Activated T-cell treated with anti-CD3 and anti-CD28 coated beads, Interleukin-2, amount 50 U/mL, for 48 hours (primary cell): ENCODE data around the gene SKIC8.

Experiments used
- DNase-seq, 2 experiments: peaks; one replicate each; pipeline ENCODE4 v3.0.0-alpha.2; 2020

SKIC8 gene

DNA sequence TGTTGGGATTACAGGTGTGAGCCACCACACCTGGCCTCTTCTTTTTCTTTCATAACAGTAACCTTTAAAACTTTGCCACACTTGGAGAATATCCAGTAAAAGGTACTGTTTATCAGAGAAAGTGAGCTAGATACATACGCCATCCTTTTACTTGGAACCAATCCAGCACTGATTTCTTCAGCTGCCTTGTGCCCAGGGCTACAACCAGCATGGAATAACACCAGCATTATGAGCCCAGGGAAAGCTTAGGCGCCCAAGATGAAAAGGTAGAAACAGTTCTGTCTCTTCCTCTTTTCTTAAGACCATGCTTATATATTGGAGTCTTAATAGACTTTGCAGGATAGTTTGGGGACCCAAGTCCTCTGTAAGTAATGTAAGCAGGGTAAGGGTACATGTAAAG is 8.4 kb downstream of the SKIC8 start:
- DNase-seq, result no peak

DNA sequence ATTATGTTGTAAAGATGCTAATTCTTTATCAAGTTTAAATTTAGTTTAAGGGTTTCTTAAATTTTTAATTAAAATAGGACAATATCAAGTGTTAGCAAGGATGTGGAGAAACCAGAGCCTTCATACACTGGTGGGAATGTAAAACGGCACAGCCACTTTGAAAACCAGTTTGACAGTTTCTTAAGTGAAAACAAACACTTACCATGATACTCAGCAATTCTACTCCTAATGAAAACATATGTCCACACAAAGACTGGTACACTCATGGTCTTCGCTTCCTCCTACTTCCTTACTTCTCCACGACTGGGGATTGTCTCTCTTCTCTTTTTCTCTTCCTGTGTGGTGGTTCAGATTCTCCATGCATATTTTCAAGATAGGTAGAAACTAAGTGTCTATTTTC is 9.2 kb downstream of the SKIC8 start:
- DNase-seq, result no peak

DNA sequence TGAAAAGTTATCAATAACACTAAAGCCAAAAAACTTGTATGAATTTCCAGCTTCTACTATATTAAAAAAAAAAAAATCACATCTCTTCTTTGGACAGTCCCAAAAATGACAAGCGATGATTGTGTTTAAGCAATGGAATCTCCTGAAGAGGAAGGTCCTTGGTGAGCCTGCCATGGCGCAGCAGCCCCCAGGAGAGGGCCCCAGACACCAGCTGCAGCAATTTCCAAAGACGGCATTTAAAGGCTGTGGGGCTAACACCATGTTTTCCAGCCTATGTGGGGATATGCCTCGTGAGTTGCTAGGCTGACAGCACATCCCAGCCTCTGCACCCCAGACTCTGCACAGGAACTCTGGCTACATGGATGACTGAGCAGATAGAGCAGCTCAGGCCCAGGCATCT is 14.7 kb downstream of the SKIC8 start:
- no peak for DNase-seq

DNA sequence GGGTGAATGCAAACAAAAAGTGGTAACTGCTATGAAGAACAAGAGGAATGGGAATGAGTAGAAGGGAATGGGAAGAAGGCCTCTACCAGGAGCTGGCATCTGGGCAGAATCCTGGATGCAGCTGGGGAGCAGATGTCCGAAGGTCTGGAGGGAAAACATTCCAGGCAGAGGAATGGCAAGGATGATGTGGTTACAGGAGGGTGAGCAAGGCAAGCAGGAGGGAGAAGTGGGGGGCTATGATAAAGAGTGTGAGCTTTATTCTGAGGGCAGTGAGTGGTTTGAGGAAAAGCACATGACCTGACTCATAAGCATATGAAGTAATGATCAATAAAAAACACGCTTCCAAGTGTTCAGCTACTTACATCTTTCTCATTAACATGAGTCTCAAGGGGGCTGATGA is 17.1 kb downstream of the SKIC8 start:
- DNase-seq, result no peak

DNA sequence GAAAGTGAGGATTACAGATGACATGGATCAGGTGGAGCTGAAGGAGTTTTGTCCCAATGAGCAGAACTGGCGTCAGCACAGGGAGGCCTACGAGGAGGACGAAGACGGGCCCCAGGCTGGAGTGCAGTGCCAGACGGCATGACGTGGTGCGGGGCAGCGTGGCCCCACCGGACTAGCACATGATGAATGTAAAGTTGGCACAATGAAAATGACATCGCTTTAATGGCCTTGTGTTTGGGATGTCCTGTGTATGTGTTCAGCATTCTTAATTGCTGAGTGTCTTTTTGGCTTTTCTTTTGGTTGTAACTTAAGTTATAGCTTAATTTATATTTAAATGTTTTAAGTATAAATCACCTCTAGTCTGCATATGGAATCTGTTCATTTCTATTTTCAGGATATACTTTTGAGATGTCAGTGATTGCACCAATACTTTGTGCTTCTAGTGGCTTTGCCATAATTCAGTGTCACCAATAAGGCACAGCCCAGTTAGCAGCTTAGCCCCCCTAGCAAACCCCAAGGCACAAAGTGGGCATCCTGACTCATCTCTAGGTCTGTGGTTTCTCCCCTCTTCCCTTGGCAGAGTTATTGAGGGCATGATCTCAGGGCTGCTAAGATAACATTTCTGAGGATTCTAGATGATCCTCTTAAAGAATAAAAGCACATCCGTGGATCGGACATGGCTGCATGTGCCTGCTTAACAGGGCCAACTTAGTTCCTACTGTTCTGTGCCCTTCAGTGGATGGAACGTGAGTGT is 18.9 kb downstream of the SKIC8 start:
- DNase-seq, result no peak

DNA sequence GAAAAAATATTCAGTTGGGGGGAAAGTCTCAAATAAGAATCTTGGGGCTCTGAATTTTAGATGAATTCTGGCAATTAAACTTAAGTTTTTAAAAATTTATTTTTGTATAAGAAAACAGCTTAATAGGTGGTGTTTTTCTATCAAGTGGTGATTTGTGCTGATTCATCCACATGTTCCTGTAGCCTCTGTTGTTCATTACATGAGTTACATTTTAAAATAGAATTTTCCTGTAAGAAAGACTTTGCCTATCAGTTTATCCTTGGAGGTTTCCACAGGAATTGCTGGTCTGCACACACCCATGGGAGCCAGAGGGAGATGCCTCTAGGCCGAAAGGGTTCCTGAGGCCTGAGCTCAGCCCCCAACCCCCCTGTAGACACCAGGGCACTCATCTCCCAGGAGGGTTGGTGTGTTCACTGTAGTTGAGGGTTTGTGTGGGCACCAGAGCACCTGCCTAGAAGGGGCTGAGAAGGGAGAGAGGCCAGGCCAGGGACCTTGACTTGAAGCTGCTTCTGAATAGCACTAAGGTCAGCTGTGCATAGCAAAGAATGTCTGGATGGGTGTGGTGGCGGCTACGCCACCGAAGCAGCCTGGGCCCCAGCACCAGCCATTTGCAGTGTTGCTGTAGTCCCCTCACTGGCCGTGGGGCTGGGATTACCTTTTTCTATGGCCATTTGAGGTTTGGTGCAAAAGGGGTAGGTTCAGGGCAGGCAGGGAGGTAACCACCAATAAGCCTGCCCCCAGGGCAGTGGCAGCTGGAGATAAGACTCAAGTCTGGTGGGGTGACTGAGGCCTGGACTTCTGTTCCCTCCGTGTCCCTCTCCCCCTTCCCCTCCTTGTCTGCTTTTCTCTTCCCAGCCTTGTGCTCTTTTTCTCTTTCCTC is 23.1 kb downstream of the SKIC8 start:
- DNase-seq, result no peak

DNA sequence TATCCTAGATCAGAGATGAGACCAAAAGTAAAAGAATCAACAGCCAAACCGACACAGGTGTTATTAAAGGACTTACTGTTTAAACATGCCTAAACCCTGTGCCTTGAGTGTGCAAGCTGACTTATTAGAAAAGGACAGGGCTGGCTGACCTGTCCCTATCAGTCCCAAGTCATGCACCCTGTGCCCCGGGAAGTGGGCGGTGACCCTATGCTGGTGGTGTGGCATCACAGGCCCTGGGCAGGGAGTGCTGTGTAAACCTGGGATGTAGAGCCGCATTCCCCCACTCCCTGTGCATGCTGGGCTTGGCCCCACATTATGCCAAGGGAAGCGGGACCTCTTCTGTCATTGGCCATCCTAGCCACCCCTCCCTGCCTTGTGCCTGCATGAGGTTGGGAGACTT is 24.4 kb downstream of the SKIC8 start:
- no peak for DNase-seq

DNA sequence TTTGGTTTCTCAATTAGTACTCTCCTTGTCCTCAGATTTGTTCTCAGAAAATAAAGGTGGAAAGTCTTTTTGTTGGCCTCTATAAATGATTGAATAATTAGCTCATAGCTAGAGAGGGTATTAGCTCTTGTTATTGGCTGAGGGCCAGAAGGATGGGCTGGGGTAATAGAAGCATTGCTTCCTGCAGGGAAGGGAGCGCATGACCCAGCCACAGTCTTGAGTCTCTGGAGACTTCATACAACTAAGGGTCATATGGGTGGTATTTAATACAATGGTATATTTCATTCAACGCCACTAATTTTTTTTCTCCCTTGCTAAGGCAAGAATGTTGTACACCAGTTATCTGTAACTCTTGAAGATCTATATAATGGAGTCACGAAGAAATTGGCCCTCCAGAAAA is 26.6 kb downstream of the SKIC8 start:
- DNase-seq, result no peak

DNA sequence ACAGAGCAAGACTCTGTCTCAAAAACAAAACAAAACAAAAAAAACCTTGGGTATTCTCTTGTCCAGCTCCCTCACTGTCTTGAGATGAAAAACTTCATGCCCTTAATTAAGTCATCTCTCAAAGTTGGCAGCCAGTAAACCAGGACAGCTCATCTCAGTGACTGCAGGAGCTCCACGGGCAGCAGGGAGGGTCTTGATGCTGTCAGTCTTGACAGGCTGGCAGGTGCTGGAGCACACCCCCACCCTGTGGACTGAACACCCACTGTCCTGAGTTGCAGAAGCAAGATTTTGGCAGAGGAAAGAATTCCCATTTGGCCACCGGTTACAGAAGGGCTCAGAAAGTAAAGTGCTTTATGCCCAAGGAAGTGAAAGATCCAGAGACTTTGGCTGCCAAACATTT is 27.1 kb downstream of the SKIC8 start:
- DNase-seq, result no peak

DNA sequence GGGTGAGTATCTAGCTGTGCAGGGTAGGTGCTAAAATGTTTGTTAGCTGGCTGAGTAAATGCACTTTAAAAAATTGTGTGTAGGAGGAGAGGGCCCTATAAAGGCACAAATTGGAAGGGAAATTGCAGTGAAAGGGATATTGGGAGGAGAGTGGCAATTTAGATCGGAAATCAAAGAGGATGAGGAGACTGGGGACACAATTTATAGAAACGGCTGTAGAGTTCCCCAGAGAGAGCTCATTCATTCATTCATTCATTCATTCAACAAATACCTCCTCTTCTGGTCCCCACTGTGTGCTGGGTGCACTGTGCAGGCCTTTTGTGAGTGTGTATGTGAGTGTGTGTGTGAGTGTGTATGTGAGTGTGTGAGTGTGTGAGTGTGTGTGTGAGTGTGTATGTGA is 32.6 kb downstream of the SKIC8 start:
- no peak for DNase-seq

DNA sequence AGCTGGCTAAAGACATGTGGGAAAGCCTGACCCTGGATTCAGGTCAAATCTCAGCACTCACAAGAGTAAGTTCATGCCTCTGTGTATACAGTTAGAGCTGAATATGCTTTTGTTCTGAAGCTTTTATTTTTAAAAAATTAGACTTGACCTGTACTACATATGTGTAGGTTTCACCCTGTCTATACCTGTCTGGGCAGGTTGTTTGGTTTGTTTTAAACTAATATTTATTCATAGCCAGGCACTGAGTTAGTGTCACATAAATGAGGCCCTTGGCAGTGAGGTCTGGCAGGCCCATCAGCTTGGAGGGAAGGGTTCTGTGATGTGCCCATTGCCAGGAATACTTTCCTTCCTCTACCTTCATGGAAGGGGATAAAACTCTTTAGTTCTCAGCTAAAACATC is 33.2 kb downstream of the SKIC8 start:
- DNase-seq, result no peak

DNA sequence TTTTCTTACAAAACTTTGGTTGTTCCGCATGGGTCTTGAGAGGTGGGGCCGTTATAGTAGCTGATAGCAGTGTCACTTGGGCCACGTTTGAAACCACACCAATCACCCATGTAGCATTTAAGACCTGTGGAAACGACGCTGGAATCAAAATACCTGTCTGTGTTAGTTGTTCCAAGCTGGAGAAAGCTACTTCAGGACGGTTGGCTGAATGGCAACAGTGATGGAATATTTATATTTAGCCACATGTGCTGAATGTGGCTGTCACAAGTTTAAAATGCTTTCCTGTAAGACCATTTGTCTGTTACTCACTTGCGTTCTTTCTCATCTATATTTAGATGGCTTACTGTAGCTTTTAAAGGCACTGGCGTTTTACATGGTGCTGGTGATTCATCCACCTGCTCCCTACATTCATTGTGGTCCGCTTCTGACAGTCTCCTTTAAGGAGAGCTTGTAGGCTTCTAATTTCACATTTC is 33.6 kb downstream of the SKIC8 start:
- DNase-seq, result peak in 1 of 2 experiments; percentile 27

DNA sequence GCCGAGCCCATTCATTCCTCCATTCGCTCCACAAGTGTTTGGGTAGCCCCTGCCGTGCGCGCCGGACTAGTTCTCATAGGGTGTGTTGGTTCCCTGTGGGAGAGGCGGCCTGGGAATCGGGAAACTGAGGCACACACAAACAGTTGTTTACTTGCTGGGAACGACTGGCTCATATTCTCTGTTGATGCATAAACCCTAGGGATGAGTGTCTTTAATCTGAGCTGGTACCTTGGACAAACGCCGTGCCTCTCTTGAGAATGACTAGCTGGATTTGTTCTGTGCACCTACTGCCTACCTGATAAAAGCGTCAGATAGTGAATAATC is 34.3 kb downstream of the SKIC8 start:
- DNase-seq, result no peak

DNA sequence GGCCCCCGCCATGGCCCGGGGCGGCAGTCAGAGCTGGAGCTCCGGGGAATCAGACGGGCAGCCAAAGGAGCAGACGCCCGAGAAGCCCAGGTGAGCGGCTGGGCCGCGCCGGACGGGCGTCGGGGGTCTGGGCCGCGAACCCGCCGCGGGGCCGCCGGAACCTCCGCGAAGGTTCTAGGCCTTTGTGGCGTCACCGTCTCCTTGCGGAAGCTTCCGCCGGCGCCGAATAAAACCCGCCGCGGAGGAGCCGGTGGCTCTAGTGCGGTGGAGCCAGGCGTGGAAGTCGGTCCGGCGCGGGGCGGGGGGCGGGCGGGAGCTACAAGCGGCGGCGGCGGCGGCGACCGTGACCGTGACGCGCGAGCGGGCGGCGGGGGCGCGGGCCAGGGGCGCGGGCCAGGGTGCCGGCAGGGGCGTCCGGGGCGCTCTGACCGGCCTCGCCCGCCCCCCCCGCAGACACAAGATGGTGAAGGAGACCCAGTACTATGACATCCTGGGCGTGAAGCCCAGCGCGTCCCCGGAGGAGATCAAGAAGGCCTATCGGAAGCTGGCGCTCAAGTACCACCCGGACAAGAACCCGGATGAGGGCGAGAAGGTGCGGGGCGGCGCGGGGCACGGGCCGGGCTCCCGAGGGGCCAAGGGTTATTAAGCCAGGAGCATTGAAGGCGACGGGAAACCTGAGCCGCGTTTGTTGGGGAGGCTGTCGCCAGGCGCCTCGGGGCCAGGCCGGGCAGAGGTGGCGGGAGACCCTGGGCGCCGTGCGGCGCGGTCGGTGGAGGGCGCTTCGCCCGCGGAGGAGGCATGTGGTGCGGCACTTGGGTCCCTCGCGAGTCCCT is 34.9 kb downstream of the SKIC8 start, which contains the start of gene DNAJA4:
TSS of gene DNAJA4 (plus strand) at position 259 of the 833 bp plus-strand sequence. CDS start at position 461, 202 bp downstream.
- DNase-seq, result peak; percentile 69 to 73

DNA sequence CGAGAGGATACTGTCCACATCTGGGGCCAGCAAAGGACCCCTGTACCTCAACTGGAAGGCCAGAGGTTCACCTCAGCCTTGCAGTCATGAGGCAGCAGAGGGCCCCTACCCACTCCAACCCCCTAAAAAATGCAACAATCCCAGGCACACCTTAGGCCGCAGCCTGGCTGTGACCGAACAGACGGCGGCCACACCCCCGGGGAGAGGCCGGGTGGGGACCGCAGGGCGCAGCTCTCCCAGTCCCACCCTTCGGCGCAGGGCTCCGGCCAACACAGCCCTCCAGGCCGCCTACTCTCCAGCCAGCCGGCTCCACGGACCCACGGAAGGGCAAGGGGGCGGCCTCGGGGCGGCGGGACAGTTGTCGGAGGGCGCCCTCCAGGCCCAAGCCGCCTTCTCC is 35.5 kb downstream of the SKIC8 start:
- DNase-seq, result no peak

DNA sequence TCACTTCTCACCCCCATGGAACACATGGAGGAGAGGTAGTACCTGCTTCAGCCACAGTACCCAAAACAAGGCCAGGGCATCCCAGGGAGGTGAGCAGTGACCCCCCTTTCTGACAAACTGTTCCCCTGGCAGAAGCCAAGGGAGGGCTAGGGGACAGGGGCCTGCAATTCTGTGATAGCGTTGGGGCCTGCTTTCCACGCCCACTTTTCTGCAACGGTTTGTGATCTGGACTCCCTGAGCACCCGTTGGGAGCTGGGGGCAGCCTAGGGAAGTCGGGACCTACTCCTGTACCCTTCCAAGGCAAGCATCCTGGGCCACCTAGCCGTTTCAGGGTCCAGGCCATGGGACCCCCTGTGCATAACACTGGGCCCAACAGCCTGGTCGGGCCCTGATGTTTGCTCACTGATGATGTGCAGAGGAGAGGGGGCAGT is 36.0 kb downstream of the SKIC8 start:
- DNase-seq, result no peak

DNA sequence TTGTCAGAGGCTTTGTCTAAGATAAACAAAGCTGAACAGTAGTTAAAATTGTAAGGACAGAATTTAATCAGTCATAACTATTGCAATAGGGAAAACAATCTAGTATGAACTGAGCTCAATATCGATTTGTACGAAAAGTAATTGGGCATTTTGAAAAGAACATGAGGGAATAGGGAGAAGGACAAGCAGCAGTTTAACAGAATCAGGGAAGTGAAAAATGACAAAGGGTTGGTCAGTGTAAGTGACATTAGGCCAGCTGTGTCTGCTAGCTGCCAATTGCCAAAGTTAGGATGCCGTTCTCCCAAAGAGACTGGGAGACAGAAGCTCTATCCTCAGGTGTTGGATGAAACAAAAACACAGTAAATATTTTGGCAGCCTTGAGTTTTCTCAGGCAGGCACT is 38.3 kb downstream of the SKIC8 start:
- DNase-seq, result no peak

DNA sequence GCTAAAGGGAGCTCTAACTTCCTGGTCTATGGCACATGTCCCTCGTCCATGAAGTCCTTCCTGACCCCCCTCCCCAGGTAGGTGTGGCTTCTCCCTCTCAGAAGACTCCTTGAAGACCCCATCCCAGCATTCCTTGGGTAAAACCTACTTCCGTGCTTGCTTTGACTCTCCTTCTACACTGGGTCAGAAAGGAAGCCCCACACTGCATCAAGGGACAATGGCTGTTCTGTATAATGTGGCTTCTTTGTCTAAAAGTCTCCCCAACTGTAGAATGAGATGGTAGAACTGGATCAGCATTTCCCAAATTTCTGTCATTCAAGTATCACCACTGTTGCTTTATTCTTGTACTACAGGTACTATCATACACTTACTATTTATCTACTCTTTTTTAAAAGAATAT is 38.9 kb downstream of the SKIC8 start:
- DNase-seq, result no peak

DNA sequence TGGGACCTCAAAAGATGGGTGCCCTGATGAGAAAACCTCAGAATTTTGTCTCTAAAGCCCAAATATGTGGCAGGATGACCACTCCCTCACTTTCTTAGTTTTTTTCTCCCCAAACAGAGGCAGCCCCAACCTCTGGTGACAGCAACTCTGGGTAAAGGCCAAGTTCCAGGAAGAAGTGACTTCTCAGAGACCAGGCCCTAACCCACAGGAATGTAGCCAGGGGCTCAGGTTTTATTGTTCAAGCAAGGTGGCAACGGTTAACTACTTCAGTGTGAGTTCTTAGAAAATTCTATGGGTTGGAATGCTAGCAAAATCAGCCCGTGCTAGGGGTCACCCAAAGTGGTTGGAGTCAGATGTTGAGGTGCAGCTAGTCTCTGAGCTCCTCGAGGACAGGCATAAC is 40.2 kb downstream of the SKIC8 start:
- no peak for DNase-seq

DNA sequence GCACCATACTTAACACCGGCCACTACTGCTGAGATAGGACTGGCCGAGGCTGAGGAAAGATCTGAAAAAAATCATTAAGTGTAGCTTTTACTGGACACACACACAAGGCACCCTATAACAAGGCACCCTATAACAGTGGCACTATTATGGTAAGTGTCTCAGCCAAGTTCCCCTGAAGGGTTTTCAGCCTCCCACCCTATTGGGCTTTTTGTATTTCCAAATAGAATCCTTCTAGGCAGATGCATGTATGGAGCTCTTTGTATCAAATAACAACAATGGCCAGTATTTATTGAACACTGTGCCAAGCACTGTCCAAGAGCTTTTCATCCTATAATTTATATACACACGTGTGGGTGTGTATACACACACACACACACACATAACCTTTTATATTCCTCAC is 41.7 kb downstream of the SKIC8 start:
- DNase-seq, result no peak

DNA sequence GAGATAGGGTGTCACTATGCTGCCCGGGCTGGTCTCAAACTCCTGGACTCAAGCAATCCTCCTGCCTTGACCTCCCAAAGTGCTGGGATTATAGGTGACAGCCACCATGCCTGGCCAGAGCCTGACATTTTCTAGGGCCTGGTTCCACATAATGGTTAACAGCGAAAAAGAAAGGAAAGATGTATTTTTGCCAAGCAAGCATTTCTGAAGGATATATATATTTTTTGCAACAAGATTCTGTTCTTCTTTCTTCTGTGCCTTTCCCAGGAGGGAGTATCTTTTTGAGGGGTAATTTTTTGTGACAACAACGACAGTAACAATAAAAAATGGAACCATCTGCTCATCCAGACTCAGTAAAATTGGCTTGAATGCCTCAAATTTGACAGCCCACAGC is 43.4 kb downstream of the SKIC8 start:
- DNase-seq, result no peak

DNA sequence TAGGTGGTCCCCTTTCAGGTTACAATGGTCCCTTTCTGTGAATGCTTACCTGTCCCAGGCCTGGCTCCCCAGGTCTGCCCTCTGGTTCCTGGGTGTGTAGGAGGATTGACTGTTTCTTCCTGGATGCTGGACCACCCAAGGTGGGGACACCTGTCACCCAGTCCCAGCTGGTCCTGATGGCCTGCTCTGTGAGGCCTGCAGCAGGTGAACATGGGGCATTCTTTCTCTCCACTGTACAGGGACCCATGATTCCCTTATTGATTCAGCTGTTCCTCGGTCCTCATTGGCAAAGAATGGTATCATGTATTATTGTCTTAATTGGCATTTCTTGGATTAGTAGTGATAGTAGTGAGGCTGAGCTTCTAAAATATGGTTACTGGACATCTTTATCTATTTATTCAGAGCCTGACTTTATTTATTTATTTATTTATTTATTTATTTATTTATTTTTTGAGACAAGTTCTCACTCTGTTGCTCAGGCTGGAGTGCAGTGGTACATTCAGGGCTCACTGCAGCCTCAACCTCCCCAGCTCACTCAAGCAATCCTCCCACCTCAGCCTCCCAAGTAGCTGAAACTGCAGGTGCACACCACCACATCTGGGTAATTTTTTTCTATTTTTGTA is 43.9 kb downstream of the SKIC8 start:
- no peak for DNase-seq

DNA sequence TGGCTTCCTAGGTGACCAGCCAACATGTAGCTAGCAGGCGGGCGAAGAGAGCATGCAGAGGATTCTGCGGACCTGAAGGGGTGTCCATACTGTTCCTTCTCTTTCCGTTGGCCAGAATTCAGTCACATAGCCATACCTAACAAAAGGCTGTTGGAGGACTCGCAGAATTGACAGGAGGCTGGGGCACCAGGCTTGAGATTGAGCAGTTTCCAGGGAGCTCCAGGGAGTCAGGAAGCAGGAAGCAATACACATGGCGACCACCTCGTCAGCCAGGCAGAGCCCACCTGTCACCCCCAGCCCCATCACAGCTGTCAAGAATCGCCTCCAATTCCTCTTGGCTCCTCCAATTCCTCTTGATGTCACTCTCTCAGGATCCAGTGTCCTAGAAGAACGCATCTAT is 48.3 kb downstream of the SKIC8 start:
- no peak for DNase-seq
